IMR-90 (cell line): Measurements from ENCODE around the gene PLXND1. TPM values are rescaled to one million over a fixed set of nuclear protein-coding genes. Genes with fewer than 3 reads are reported as not detected.

ENCODE experiments used
- ATAC-seq: fragments of 200-7000 bp; cut with Tn5 transposase; 2 replicates; pipeline ENCODE4 v1.9.1; 2020; ENCODE audit warnings: low read depth, mild to moderate bottlenecking, moderate library complexity
- BruUV-seq: library from RNA; stranded (reverse); fragments of 400-500 nt; replicated peaks from 2 replicates; lab custom pipeline; 2021; lab: Mats Ljungman, UMichigan
- CTCF ChIA-PET: fragments of 300-600 bp; formaldehyde crosslinking; extraction: SDS; loops from one replicate; lab custom pipeline; 2021; ENCODE audit warnings: antibody characterized with exemption; lab: Yijun Ruan, JAX
- POLR2A ChIA-PET: fragments of 300-600 bp; sonication (Branson Sonifier 250); formaldehyde crosslinking; loops from one replicate; lab custom pipeline; 2022; ENCODE audit warnings: antibody characterized with exemption; ENCODE audit not compliant: unreplicated experiment; lab: Charles Lee
- DNase-seq: peaks from one replicate; pipeline ENCODE4 v3.0.0; 2013
- H2AFZ ChIP-seq: replicated peaks from 2 replicates; pipeline ENCODE3; 2013; ENCODE audit warnings: low read length, mild to moderate bottlenecking; ENCODE audit not compliant: poor library complexity
- H2AK5ac ChIP-seq: 2 replicates; pipeline ENCODE4 v1.6.1; 2013; ENCODE audit warnings: low read depth, low read length, inconsistent platforms
- H2AK9ac ChIP-seq: replicated peaks from 2 replicates; pipeline ENCODE3; 2013; ENCODE audit warnings: mild to moderate bottlenecking, low read depth, low read length, moderate library complexity; ENCODE audit not compliant: poor library complexity
- H2BK120ac ChIP-seq: 2 replicates; pipeline ENCODE4 v1.6.1; 2013; ENCODE audit warnings: low read depth, low read length, inconsistent platforms
- H2BK15ac ChIP-seq: 3 replicates; pipeline ENCODE4 v1.6.1; 2013; ENCODE audit warnings: low read depth, low read length, inconsistent platforms
- H2BK20ac ChIP-seq: 2 replicates; pipeline ENCODE4 v1.6.1; 2013; ENCODE audit warnings: low read depth, mild to moderate bottlenecking, inconsistent platforms, low read length, moderate library complexity
- H2BK5ac ChIP-seq: 2 replicates; pipeline ENCODE4 v1.6.1; 2013; ENCODE audit warnings: mild to moderate bottlenecking, low read depth, low read length, inconsistent platforms; ENCODE audit not compliant: poor library complexity, severe bottlenecking
- H3K14ac ChIP-seq: replicated peaks from 2 replicates; pipeline ENCODE4 v1.6.1; 2013; ENCODE audit warnings: low read depth, low read length, inconsistent platforms
- H3K18ac ChIP-seq: 2 replicates; pipeline ENCODE4 v1.6.1; 2013; ENCODE audit warnings: low read depth, low read length, control low read depth
- H3K23ac ChIP-seq: 2 replicates; pipeline ENCODE4 v1.6.1; 2013; ENCODE audit warnings: low read depth, low read length, inconsistent platforms
- H3K27ac ChIP-seq: 2 replicates; pipeline ENCODE4 v1.5.1; 2013; ENCODE audit warnings: mild to moderate bottlenecking, control low read depth, low read length; ENCODE audit not compliant: insufficient read depth
- H3K27me3 ChIP-seq: 2 replicates; pipeline ENCODE4 v1.6.1; 2013; ENCODE audit warnings: low read length; ENCODE audit not compliant: control insufficient read depth, insufficient read depth
- H3K36me3 ChIP-seq: 2 replicates; pipeline ENCODE4 v1.6.1; 2013; ENCODE audit warnings: low read length, mixed read lengths; ENCODE audit not compliant: control insufficient read depth, insufficient read depth
- H3K4ac ChIP-seq: 2 replicates; pipeline ENCODE4 v1.6.1; 2013; ENCODE audit warnings: low read depth, low read length, inconsistent platforms
- H3K4me1 ChIP-seq: 2 replicates; pipeline ENCODE4 v1.6.1; 2013; ENCODE audit warnings: low read length, mixed read lengths; ENCODE audit not compliant: control insufficient read depth, insufficient read depth
- H3K4me2 ChIP-seq: 2 replicates; pipeline ENCODE4 v1.6.1; 2013; ENCODE audit warnings: low read depth, mild to moderate bottlenecking, control low read depth, low read length, moderate library complexity
- H3K4me3 ChIP-seq: 2 replicates; pipeline ENCODE4 v1.5.1; 2013; ENCODE audit warnings: low read depth, mild to moderate bottlenecking, control low read depth, low read length, moderate library complexity; ENCODE audit not compliant: insufficient read depth
- H3K56ac ChIP-seq: 2 replicates; pipeline ENCODE4 v1.6.1; 2013; ENCODE audit warnings: low read length, inconsistent platforms; ENCODE audit not compliant: insufficient read depth; ENCODE audit errors: extremely low read depth
- H3K79me1 ChIP-seq, 2 experiments: 2 replicates each; pipeline ENCODE4 v1.6.1; 2013; ENCODE audit warnings: low read length in 2 of 2, inconsistent platforms in 1 of 2, low read depth in 1 of 2
- H3K9ac ChIP-seq: 2 replicates; pipeline ENCODE4 v1.6.1; 2013; ENCODE audit warnings: low read depth, low read length, control low read depth
- H3K9me1 ChIP-seq: 2 replicates; pipeline ENCODE4 v1.6.1; 2013; ENCODE audit warnings: low read length, inconsistent platforms; ENCODE audit not compliant: insufficient read depth
- H3K9me3 ChIP-seq: 2 replicates; pipeline ENCODE4 v1.6.1; 2013; ENCODE audit warnings: low read length; ENCODE audit not compliant: control insufficient read depth, insufficient read depth
- H4K20me1 ChIP-seq: 2 replicates; pipeline ENCODE4 v1.6.1; 2013; ENCODE audit warnings: low read length, inconsistent platforms; ENCODE audit not compliant: insufficient read depth
- H4K5ac ChIP-seq: 2 replicates; pipeline ENCODE4 v1.6.1; 2013; ENCODE audit warnings: mild to moderate bottlenecking, low read depth, low read length, control low read depth
- H4K8ac ChIP-seq, 2 experiments: 2 replicates each; pipeline ENCODE4 v1.6.1; 2013; ENCODE audit warnings: low read depth in 2 of 2, low read length in 2 of 2, control low read depth in 1 of 2, inconsistent platforms in 1 of 2
- H4K91ac ChIP-seq: 2 replicates; pipeline ENCODE4 v1.6.1; 2013; ENCODE audit warnings: low read depth, low read length, inconsistent platforms; ENCODE audit not compliant: insufficient read depth
- MAZ ChIP-seq: IDR thresholded peaks from 2 replicates; pipeline ENCODE4 v1.6.1; 2012; ENCODE audit warnings: low read depth, mild to moderate bottlenecking, low read length, improper control_type of control experiment, moderate library complexity, borderline replicate concordance
- WGBS, 2 experiments: methylation state at CpG; one replicate each; pipeline versions ENCODE4 v1.1.5 to v1.1.7; 2013; ENCODE audit warnings: missing lambda C conversion rate in 2 of 2; ENCODE audit not compliant: insufficient read length in 1 of 2; ENCODE audit errors: extremely low coverage in 2 of 2; 5-methylcytosine and 5-hydroxymethylcytosine counted together
- dilution Hi-C: fragments of 300-500 bp; cut with HindIII; formaldehyde crosslinking; loops from one replicate; pipeline ENCODE4 v1.14.3; 2018; ENCODE audit warnings: low sequenced_read_pairs; ENCODE audit not compliant: unreplicated experiment
- in situ Hi-C: fragments of 300-500 bp; cut with MboI; formaldehyde crosslinking; loops from 3 replicates; pipeline ENCODE4 v1.14.3; 2019; ENCODE audit warnings: low sequenced_read_pairs, inconsistent platforms, mixed read lengths
- intact Hi-C: fragments of 100-400 bp; cut with micrococcal nuclease; formaldehyde crosslinking; loops from 2 replicates; pipeline ENCODE4 v1.10.0; 2022
- polyA plus RNA-seq, 3 experiments: library from polyadenylated mRNA; depleted of rRNA; stranded (reverse); fragments of >200 nt; gene quantifications; 2 replicates each; pipeline ENCODE4 v1.2.3, GENCODE V29; 2012; ENCODE audit warnings: low replicate concordance in 1 of 3
- total RNA-seq: library from RNA; depleted of rRNA; stranded (reverse); fragments of >200 nt; gene quantifications from 2 replicates; pipeline ENCODE4 v1.2.3, GENCODE V29; 2012
- TF ChIP-seq, protein P1 (sequence below): fragments of 150-350 bp; IDR thresholded peaks from 2 replicates; pipeline ENCODE4 v1.6.1; 2017; ENCODE audit warnings: mild to moderate bottlenecking, antibody characterized with exemption, low read length, low read depth
- TF ChIP-seq, protein P2 (sequence below): fragments of 150-350 bp; IDR thresholded peaks from 2 replicates; pipeline ENCODE4 v1.6.1; 2016; ENCODE audit warnings: low read depth, mild to moderate bottlenecking, low read length, moderate library complexity, borderline replicate concordance

Gene PLXND1
- total and polyA plus RNA-seq, 2 of the 4 experiments (the other 2 are of a cell fraction): 19.2 to 67.1 TPM

DNA sequence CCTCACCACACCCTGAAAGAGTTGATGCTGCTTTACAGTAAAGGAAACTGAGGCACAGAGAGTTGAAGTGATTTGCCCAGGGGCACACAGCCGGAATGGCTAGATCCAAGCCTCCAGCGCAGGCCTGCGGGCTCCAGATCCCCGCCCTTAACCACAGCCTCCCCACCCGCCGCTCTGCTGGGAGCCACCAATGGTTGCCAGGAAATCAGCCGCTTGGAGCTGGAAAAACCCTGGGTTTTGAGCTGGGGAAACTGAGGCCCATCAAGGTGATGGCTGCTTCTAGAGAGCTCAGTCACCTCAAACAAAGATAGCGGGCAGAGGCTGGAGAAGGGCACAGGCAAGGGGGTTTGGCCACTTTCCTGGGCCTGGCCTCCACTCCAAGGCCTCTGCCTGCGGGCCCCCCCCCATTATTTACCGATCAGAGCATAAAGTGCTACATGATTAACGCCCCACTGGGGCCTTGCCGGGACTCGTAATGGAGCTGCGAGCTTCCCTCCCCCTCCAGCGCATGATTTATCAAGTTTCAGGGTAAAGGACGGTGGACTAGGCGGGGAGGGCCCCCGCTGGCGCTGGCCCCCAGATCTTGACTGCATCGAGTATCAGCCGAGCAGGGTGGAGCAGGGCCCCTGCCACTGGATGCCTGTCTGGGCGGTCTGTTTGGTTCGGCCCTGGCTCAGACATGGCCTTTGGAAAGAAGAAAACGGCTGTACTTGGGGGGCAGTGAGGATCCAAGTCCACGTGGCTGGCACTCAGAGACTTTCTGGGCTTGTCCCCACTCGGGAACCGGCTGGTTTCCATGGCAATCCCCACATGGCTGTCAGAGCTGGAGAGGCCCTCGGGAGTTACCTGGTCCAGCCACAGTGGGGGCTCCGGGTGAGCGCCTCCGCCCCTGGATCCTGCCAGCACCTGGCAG lies 9.1 kb downstream of the PLXND1 start:
- H4K8ac ChIP-seq: peak overlapping the region; percentile 65 to 99
- ChIA-PET POLR2A (interaction anchor here (0.5 kb wide), 1 partner anchor 444 kb away, joined by 3 read pairs; no protein-coding TSS in a partner anchor), CTCF (interaction anchor here (4.2 kb wide), 1 partner anchor 107 kb away, joined by 25 read pairs; no protein-coding TSS in a partner anchor)
- no peaks in the 10 kb centered on the region for H3K36me3 ChIP-seq
- no peaks in the 10 kb centered on the region for H3K27me3 ChIP-seq
- peaks cover 7% of the 10 kb centered on the region; the same call in 1 of the 2 replicates for H4K20me1 ChIP-seq
- H3K4me3 ChIP-seq: no peak overlapping the region
- peak overlapping the region; percentile 90 for H3K23ac ChIP-seq
- TF ChIP-seq, protein P1, sequence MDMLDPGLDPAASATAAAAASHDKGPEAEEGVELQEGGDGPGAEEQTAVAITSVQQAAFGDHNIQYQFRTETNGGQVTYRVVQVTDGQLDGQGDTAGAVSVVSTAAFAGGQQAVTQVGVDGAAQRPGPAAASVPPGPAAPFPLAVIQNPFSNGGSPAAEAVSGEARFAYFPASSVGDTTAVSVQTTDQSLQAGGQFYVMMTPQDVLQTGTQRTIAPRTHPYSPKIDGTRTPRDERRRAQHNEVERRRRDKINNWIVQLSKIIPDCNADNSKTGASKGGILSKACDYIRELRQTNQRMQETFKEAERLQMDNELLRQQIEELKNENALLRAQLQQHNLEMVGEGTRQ: no peak
- TF ChIP-seq, protein P2, sequence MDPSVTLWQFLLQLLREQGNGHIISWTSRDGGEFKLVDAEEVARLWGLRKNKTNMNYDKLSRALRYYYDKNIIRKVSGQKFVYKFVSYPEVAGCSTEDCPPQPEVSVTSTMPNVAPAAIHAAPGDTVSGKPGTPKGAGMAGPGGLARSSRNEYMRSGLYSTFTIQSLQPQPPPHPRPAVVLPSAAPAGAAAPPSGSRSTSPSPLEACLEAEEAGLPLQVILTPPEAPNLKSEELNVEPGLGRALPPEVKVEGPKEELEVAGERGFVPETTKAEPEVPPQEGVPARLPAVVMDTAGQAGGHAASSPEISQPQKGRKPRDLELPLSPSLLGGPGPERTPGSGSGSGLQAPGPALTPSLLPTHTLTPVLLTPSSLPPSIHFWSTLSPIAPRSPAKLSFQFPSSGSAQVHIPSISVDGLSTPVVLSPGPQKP: no peak
- TF ChIP-seq MAZ: peak; percentile 36; the same call in 1 of the 2 replicates
- H3K9me1 ChIP-seq: peaks cover 29% of the 10 kb centered on the region
- H2AFZ ChIP-seq: peak overlapping the region; percentile 82
- peak overlapping the region; percentile 90 for H2BK5ac ChIP-seq
- peak overlapping the region; percentile 30; the same call in 2 of the 3 replicates for H2BK15ac ChIP-seq
- intact Hi-C loops (loop anchor here (2.0 to 5.0 kb wide), 2 partner anchors 37 to 155 kb away; partner anchors contain the start of gene IFT122), dilution Hi-C loops (no loop called here), in situ Hi-C loops (no loop called here)
- ATAC-seq (peak; percentile 13), DNase-seq (peak; percentile 36)
- H3K79me1 ChIP-seq: peaks cover 20 to 85% of the 10 kb centered on the region in 2 experiments; a peak in 3 of 4 replicates
- peak overlapping the region; percentile 98 for H3K4ac ChIP-seq
- H3K9ac ChIP-seq: peak overlapping the region; percentile 56
- H3K4me2 ChIP-seq: peak overlapping the region; percentile 52
- peaks cover 51% of the 10 kb centered on the region for H3K4me1 ChIP-seq
- no peaks in the 10 kb centered on the region for H3K9me3 ChIP-seq
- H2AK9ac ChIP-seq: peak overlapping the region; percentile 97
- peak overlapping the region; percentile 91 for H2AK5ac ChIP-seq
- H4K5ac ChIP-seq: peak overlapping the region; percentile 81
- peak overlapping the region; percentile 87 for H3K27ac ChIP-seq
- peak overlapping the region; percentile 93 for H2BK120ac ChIP-seq
- peak overlapping the region; percentile 95 for H4K91ac ChIP-seq
- WGBS, 2 experiments: 22% methylated on average over 16 of the region's 31 CpGs; no CpG with 5 or more reads in 1 of the 2 experiments
- peak overlapping the region; percentile 69 for H3K56ac ChIP-seq
- no TSS peak for BruUV-seq
- peak overlapping the region; percentile 68 for H3K18ac ChIP-seq
- peak overlapping the region; percentile 69 for H2BK20ac ChIP-seq
- H3K14ac ChIP-seq: peak overlapping the region; percentile 88
